HG03432 (cell line): ENCODE data around the gene CLIP3.
"Not testable (repeated sequence)": the region's sequence is repeated elsewhere in the genome, so short reads cannot be mapped to it uniquely, and the experiment has no call there.

ENCODE experiments used
- ATAC-seq: cut with Tn5 transposase; IDR thresholded peaks from one replicate; pipeline ENCODE4 v1.9.1; 2021; ENCODE audit warnings: mild to moderate bottlenecking, moderate library complexity; ENCODE audit not compliant: unreplicated experiment

CLIP3 gene

DNA sequence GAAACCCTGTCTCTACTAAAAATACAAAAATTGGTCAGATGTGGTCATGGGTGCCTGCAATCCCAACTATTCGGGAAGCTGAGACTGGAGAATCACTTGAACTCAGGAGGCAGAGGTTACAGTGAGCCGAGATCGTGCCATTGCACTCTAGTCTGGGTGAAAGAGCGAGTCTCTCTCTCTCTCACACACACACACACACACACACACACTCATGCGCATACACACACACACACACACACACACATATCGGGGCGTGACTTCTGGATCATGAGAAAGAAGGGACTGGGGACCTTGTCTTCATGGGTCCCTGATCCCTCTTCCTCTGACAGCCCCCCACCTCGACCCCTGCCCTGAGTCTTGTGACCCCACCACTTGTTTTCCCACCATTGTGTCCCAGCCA, 49.5 kb downstream of the CLIP3 start:
- no peak for ATAC-seq

DNA sequence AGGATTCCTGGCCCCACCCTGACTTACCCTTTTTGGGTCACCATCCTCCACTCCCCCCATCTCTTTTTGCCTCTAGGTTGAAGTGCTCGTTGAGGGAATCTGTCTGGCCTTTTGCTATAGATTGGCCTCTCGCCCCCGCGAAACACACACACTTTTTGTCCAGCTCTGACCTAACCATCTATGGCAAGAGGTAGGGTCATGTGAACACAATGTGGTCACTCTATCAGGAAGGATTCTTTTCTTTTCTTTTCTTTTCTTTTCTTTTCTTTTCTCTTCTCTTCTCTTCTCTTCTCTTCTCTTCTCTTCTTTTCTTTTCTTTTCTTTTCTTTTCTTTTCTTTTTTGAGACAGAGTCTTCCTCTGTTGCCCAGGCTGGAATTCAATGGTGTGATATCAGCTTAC, 51.7 kb downstream of the CLIP3 start:
- ATAC-seq: not testable (repeated sequence)

DNA sequence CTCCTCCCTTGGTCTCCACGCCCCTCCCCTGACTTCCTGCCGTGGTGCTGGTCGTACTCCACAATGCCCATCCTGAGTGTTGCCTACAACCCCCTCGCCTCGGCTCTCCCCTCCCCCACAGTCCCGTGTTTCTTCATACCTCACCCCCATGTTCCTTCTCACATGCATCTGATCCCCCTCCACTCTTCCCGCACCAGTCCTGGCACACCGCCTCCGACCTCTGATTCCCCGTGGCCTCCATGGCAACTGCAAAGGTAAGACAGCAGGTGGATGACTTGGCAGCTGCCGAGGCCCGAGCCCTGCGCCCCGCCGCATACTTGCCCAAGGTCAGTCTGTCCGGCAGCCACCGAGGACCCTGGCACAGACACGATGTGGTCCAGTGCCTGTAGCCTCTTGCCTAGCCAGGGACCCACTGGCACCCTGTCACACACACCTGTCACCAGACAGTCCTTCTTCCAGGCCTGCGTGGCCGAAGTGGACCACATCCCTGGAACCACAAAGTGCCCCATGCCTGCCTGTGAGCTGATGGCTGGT, 53.8 kb downstream of the CLIP3 start:
- no peak for ATAC-seq

DNA sequence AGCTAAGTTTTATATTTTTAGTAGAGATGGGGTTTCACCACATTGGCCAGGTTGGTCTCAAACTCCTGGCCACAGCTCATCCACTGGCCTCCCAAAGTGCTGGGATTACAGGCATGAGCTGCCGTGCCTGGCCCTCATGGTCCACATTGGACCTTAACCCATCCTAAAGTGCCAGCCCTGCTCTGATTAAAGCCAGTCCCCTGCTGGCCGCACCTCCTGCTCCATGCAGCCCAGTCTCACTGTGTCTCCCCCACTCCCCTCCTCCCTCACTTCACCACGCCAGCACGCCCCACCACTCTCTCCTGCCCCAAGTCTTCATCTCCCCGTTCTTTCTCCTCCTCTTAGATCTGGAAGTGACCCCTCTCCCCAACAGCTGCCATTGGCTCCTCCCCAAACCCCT, 54.4 kb downstream of the CLIP3 start:
- no peak for ATAC-seq

DNA sequence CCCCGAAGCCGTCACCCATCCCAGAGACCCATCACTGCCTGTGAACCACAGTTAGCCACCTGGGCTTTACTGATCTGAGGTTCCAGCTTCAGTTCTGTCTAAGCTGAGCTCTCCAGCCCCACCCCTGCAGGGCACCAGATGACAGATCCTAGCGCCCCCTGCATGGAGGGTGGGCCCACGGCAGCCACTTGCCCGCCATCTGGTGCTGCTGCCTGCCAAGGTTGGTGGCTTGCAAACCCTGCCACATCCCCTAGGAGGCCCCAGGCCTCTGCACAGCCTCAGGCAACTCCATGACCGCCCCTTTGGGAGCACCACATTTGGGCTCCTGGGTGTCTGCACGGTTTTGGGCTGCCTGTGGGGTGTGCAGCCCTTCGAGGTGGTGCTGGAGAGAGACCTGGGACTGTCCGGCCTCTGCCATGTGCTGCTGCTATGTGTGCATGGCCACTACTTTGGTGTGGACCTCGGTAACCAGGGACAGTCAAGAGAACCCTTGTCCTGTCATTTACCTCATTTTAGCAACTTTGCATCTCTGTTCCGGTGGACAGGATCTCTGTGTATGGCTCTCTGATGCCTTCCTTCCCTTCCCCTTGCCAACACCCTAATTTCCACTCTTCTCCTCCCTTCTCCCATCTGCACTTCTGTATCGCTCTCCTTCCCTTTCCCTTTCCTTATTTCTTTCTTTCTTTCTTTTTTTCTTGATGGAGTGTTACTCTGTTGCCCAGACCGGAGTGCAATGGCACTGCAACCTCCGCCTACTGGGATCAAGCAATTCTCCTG, 55.0 kb downstream of the CLIP3 start:
- no peak for ATAC-seq

DNA sequence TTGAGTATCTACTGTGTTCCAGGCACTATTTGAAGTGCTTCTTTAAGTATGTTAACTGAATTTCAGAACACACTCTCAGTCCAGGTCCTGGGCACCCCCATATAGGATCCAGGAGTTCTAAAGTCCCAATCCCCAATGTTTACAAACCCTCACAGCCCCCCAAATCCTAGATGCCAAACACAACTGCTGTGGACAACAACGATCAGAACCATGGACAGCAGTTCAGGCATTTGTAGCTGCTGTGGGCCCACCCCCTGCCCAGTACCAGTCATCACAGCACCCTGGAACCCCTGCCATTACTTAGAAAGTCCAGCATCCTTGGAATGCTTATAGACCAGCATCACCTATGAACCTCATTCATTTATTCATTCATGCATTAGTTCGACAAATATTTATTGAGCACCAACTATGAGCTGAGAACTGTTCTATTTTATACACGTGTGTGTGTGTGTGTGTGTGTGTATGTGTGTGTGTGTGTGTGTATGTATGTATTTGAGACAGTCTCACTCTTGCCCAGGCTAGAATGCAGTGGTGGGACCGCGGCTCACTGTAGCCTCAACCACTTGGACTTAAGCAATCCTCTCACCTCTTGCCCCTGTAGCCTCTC, 57.0 kb downstream of the CLIP3 start:
- no peak for ATAC-seq

DNA sequence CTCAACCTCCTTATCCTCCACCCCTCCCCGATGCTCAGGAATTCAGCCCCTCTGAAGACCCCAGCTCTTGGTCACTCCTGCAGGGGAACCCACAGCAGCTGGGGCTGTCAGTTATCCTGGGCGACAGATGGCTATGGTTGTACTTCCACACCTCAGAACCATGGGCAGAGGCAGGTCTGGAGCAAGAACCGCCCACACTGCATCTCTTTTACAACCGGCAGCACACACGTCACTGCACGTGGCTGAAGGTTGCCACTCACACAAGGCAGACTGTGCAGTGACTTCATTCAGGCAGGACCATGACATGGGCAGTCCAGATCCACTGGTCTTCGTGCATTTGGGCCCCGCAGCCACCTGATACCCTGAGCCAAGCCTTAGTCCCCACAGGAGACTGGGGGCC, 59.2 kb downstream of the CLIP3 start:
- ATAC-seq: no peak

DNA sequence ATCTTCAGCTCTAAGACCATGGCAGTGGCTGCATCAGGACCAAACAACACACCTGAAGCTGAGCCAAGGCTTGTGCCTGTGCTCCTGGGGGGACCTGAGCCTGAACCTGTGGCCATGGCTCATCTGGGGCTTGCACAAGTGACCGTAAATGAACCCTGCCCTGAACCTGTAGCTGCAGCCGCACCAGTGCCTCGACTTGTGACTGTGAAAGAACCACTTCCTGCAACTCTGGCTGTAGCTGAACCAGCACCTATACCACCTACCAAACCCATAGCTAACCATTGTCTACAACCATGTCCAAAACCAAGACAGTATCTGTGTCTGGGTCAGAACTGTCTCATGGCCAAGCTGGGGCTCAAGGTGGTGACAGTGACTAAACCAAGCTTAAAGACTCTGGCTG, 65.9 kb downstream of the CLIP3 start:
- no peak for ATAC-seq
